Measurements from ENCODE around the gene PODN. TPM values are rescaled to one million over a fixed set of nuclear protein-coding genes. Genes with fewer than 3 reads are reported as not detected.

The PODN gene, protein sequence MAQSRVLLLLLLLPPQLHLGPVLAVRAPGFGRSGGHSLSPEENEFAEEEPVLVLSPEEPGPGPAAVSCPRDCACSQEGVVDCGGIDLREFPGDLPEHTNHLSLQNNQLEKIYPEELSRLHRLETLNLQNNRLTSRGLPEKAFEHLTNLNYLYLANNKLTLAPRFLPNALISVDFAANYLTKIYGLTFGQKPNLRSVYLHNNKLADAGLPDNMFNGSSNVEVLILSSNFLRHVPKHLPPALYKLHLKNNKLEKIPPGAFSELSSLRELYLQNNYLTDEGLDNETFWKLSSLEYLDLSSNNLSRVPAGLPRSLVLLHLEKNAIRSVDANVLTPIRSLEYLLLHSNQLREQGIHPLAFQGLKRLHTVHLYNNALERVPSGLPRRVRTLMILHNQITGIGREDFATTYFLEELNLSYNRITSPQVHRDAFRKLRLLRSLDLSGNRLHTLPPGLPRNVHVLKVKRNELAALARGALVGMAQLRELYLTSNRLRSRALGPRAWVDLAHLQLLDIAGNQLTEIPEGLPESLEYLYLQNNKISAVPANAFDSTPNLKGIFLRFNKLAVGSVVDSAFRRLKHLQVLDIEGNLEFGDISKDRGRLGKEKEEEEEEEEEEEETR
- 17.1 TPM for total RNA-seq

DNA sequence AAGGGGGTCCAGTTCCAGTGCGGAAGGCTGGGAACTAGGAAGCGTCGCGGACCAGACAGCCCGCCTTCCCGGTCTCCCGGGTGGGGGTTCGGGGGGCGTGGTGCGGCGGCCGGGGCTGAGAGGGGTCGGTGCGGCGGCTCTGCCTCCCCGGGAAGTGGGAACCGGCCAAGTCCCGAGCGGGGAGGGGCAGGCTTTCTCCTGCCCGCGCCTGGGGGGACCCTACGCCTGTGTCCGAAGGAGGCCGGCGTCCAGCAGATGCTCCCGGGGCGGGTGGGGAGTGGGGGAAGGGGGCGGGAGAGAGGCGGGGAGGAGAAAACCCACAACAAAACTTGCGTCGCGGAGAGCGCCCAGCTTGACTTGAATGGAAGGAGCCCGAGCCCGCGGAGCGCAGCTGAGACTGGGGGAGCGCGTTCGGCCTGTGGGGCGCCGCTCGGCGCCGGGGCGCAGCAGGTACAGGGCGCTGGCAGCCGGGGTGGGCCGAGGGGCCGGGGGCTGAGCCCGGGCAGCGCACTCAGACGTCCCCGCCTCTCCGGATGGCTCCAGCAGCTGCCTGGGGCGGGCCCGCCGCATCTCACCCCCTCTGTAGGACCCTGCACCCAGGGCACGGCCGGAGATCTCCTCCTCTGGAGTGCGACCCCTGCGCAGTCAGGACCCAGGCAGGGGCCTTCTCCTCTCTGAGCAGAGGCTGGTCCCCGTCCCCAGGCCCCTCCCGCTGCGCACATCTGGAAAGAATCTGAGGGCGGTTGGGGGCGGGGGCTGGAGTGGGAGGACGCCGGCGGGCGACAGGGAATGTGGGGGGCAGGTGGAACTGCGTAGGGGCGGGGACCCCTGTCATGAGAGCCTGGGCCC, at the start of gene PODN:
TSS of gene PODN (plus strand) at position 355 of the 849 bp plus-strand sequence. CDS start 7,643 bp downstream, outside the sequence.

Other genes starting within 250 kb of the PODN start
- 0.38 TPM for gene ZYG11A, start 219.5 kb upstream of the PODN start, total RNA-seq
- gene ECHDC2, start 140.5 kb upstream of the PODN start, total RNA-seq: 47.3 TPM
- 111 TPM for gene SCP2, start 134.9 kb upstream of the PODN start, total RNA-seq
- 148 TPM for gene SLC1A7, start 80.4 kb downstream of the PODN start, total RNA-seq
- 14.3 TPM for gene CPT2, start 134.6 kb downstream of the PODN start, total RNA-seq
- gene CZIB, start 158.4 kb downstream of the PODN start, total RNA-seq: 55.7 TPM
- 37.7 TPM for gene MAGOH, start 176.3 kb downstream of the PODN start, total RNA-seq

All from camera-type eye (tissue), 1 donor.